DMS 273 treated with DMSO at 0.1 percent for 48 hours (cell line): ENCODE data around the gene HAAO.

ENCODE experiments used
- DNase-seq: peaks from one replicate; lab custom pipeline; 2025; lab: John Stamatoyannopoulos, UW

The HAAO gene

GRCh38 chr2:42793334-42794270, 1.2 kb upstream of the HAAO start:
- DNase-seq, result no peak

- DNase-seq, result no peak
Observed at GRCh38 chr2:42792087-42792582, 248 bp downstream of the HAAO start.

- DNase-seq, result no peak
Observed at GRCh38 chr2:42791606-42792005, 777 bp downstream of the HAAO start.

- no peak for DNase-seq
Observed at GRCh38 chr2:42789751-42790150, 2.6 kb downstream of the HAAO start.

GRCh38 chr2:42788882-42789281, 3.5 kb downstream of the HAAO start:
- DNase-seq, result no peak

GRCh38 chr2:42788478-42788793, 3.9 kb downstream of the HAAO start:
- DNase-seq, result no peak

- no peak for DNase-seq
Observed at GRCh38 chr2:42787788-42788477, 4.5 kb downstream of the HAAO start.

- DNase-seq, result no peak
Observed at GRCh38 chr2:42787424-42787787, 5.0 kb downstream of the HAAO start.

GRCh38 chr2:42786561-42787345, 5.6 kb downstream of the HAAO start:
- DNase-seq, result no peak

GRCh38 chr2:42784204-42784880, 8.0 kb downstream of the HAAO start:
- DNase-seq, result no peak

- DNase-seq, result no peak
Observed at GRCh38 chr2:42783511-42783910, 8.9 kb downstream of the HAAO start.

- no peak for DNase-seq
Observed at GRCh38 chr2:42781181-42781580, 11.2 kb downstream of the HAAO start.

- DNase-seq, result no peak
Observed at GRCh38 chr2:42777883-42778805, 14.2 kb downstream of the HAAO start.

GRCh38 chr2:42775810-42776209, 16.6 kb downstream of the HAAO start:
- no peak for DNase-seq

GRCh38 chr2:42775186-42775585, 17.2 kb downstream of the HAAO start:
- no peak for DNase-seq

- no peak for DNase-seq
Observed at GRCh38 chr2:42771546-42772153, 20.7 kb downstream of the HAAO start.

- peak; percentile 33 for DNase-seq
Observed at GRCh38 chr2:42770288-42771131, 21.9 kb downstream of the HAAO start.

- no peak for DNase-seq
Observed at GRCh38 chr2:42769583-42770287, 22.6 kb downstream of the HAAO start.
